SU-DHL-6 (cell line): ENCODE measurements around the gene TNFRSF12A.
"Not testable (repeated sequence)": the region's sequence is repeated elsewhere in the genome, so short reads cannot be mapped to it uniquely, and the experiment has no call there.

Experiments
- H2AFZ ChIP-seq: fragments of 200-600 bp; sonication (generic); 2 replicates; pipeline ENCODE4 v1.6.1; 2014; ENCODE audit warnings: low read depth, mild to moderate bottlenecking, moderate library complexity, mixed read lengths, antibody characterized with exemption, low read length; ENCODE audit not compliant: severe bottlenecking
- H3F3A ChIP-seq: fragments of 200-600 bp; shearing (Covaris generic); 2 replicates; pipeline ENCODE4 v1.6.0; 2016; ENCODE audit warnings: antibody characterized with exemption, mild to moderate bottlenecking; ENCODE audit not compliant: insufficient read depth
- H3K27ac ChIP-seq: fragments of 200-600 bp; sonication (generic); 2 replicates; pipeline ENCODE4 v1.5.1; 2016; ENCODE audit warnings: low read depth, mild to moderate bottlenecking, low read length, moderate library complexity, mixed read lengths
- H3K27me3 ChIP-seq: fragments of 200-600 bp; sonication (generic), shearing (Covaris generic); 2 replicates; pipeline ENCODE4 v1.6.0; 2014; ENCODE audit warnings: mild to moderate bottlenecking, low read length
- H3K36me3 ChIP-seq: fragments of 200-600 bp; sonication (generic); 2 replicates; pipeline ENCODE4 v1.6.1; 2014; ENCODE audit warnings: mild to moderate bottlenecking, low read length, mixed read lengths
- H3K4me2 ChIP-seq: fragments of 300-600, 200-600 bp; shearing (Covaris generic), sonication (generic); 2 replicates; pipeline ENCODE4 v1.6.0; 2014; ENCODE audit warnings: low read length, low read depth, mild to moderate bottlenecking; ENCODE audit not compliant: poor library complexity, severe bottlenecking
- H3K4me3 ChIP-seq: fragments of 200-600 bp; sonication (generic); 2 replicates; pipeline ENCODE4 v1.5.1; 2014; ENCODE audit warnings: antibody characterized with exemption, low read length, mild to moderate bottlenecking, mixed read lengths; ENCODE audit not compliant: insufficient read depth, poor library complexity, severe bottlenecking
- H3K79me2 ChIP-seq: fragments of 200-600 bp; sonication (generic); 2 replicates; pipeline ENCODE4 v1.6.1; 2014; ENCODE audit warnings: mild to moderate bottlenecking, low read length, moderate library complexity; ENCODE audit not compliant: insufficient read depth
- H3K9ac ChIP-seq: fragments of 200-600 bp; sonication (generic); 2 replicates; pipeline ENCODE4 v1.7.0; 2014; ENCODE audit warnings: mild to moderate bottlenecking, low read length
- H3K9me2 ChIP-seq: fragments of 200-600 bp; sonication (generic); replicated peaks from 2 replicates; pipeline ENCODE4 v1.6.1; 2014; ENCODE audit warnings: low read length; ENCODE audit not compliant: insufficient read depth
- H3K9me3 ChIP-seq: fragments of 200-600 bp; sonication (generic); 2 replicates; pipeline ENCODE4 v1.6.1; 2014; ENCODE audit warnings: low read length, mixed read lengths; ENCODE audit not compliant: insufficient read depth
- H4K20me1 ChIP-seq: fragments of 200-600 bp; sonication (generic); 2 replicates; pipeline ENCODE4 v1.6.1; 2014; ENCODE audit warnings: low read depth, mild to moderate bottlenecking, antibody characterized with exemption, low read length, moderate library complexity, mixed read lengths
- CTCF ChIP-seq: fragments of 200-600 bp; sonication (generic); IDR thresholded peaks from one replicate; pipeline ENCODE4 v1.5.1; 2017; ENCODE audit warnings: antibody characterized with exemption, mild to moderate bottlenecking, low read length, moderate library complexity; ENCODE audit not compliant: insufficient read depth, poor library complexity, severe bottlenecking
- EZH2phosphoT487 ChIP-seq: fragments of 200-600 bp; sonication (generic), shearing (Covaris generic); conservative IDR thresholded peaks from 2 replicates; pipeline ENCODE4 v1.6.1; 2018; ENCODE audit warnings: mild to moderate bottlenecking, antibody characterized with exemption, low read length, moderate library complexity, mixed read lengths

Gene TNFRSF12A

GRCh38 chr16:3066440-3066748, 46.2 kb downstream of the TNFRSF12A start:
- no peaks in the 10 kb centered on the region for H3K27me3 ChIP-seq
- no peaks in the 10 kb centered on the region for H3K9me2 ChIP-seq
- no peaks in the 10 kb centered on the region for H3K79me2 ChIP-seq
- TF ChIP-seq EZH2phosphoT487 (no peak), CTCF (no peak)
- H2AFZ ChIP-seq = no peak overlapping the region
- no peak overlapping the region for H3K4me3 ChIP-seq
- H3K9ac ChIP-seq = no peak overlapping the region
- no peaks in the 10 kb centered on the region for H3K9me3 ChIP-seq
- H3K4me2 ChIP-seq = no peak overlapping the region
- H3K36me3 ChIP-seq = no peaks in the 10 kb centered on the region
- no peaks in the 10 kb centered on the region for H4K20me1 ChIP-seq
- H3F3A ChIP-seq = 0 out of 2 replicates have a peak, but pooled peaks cover 4% of the 10 kb centered on the region
- no peak overlapping the region for H3K27ac ChIP-seq

- Histone ChIP-seq H3K9ac (0 out of 2 replicates have a peak overlapping the region, but pooled peaks have one; percentile 21), H3K27ac (no peak overlapping the region), H3K36me3 (no peaks in the 10 kb centered on the region), H3K9me2 (no peaks in the 10 kb centered on the region), H3K9me3 (no peaks in the 10 kb centered on the region), H3K4me3 (no peak overlapping the region), H2AFZ (no peak overlapping the region), H3K79me2 (no peaks in the 10 kb centered on the region), H3K4me2 (no peak overlapping the region), H3F3A (no peaks in the 10 kb centered on the region), H3K27me3 (no peaks in the 10 kb centered on the region), H4K20me1 (no peaks in the 10 kb centered on the region)
- TF ChIP-seq EZH2phosphoT487 = no peak
- TF ChIP-seq CTCF = no peak
These were observed 48.3 kb downstream of the TNFRSF12A start for GRCh38 chr16:3068487-3068886.

- not testable (repeated sequence) for H3K27ac ChIP-seq, H3K9ac ChIP-seq, H3K9me3 ChIP-seq, H4K20me1 ChIP-seq, H3K4me2 ChIP-seq, H3F3A ChIP-seq, H3K4me3 ChIP-seq, H3K79me2 ChIP-seq, H2AFZ ChIP-seq, H3K36me3 ChIP-seq, H3K27me3 ChIP-seq, H3K9me2 ChIP-seq
These were observed 49.0 kb downstream of the TNFRSF12A start for GRCh38 chr16:3069146-3069545.

GRCh38 chr16:3070608-3071111, 50.5 kb downstream of the TNFRSF12A start:
- Histone ChIP-seq H3K4me3 (no peak overlapping the region), H3K27me3 (no peaks in the 10 kb centered on the region), H3K27ac (no peak overlapping the region), H3K36me3 (no peaks in the 10 kb centered on the region), H3K9me3 (no peaks in the 10 kb centered on the region), H3K4me2 (no peak overlapping the region), H2AFZ (no peak overlapping the region), H3K79me2 (no peaks in the 10 kb centered on the region), H3F3A (0 out of 2 replicates have a peak, but pooled peaks cover 6% of the 10 kb centered on the region), H3K9me2 (no peaks in the 10 kb centered on the region), H3K9ac (no peak overlapping the region), H4K20me1 (no peaks in the 10 kb centered on the region)
- TF ChIP-seq CTCF (no peak), EZH2phosphoT487 (no peak)
